Stimulated activated CD4-positive, alpha-beta T cell treated with anti-CD3 and anti-CD28 coated beads, Interleukin-2, amount 100 ng/mL, for 24 hours (primary cell): Measurements from ENCODE around the gene AP1G2.
A peak's percentile ranks its signal among the peaks of the same experiment; 100 is the strongest.

Source experiments
- DNase-seq, 2 donors: peaks; one replicate each; pipeline ENCODE4 v3.0.0-alpha.2; 2020

The AP1G2 gene

DNA sequence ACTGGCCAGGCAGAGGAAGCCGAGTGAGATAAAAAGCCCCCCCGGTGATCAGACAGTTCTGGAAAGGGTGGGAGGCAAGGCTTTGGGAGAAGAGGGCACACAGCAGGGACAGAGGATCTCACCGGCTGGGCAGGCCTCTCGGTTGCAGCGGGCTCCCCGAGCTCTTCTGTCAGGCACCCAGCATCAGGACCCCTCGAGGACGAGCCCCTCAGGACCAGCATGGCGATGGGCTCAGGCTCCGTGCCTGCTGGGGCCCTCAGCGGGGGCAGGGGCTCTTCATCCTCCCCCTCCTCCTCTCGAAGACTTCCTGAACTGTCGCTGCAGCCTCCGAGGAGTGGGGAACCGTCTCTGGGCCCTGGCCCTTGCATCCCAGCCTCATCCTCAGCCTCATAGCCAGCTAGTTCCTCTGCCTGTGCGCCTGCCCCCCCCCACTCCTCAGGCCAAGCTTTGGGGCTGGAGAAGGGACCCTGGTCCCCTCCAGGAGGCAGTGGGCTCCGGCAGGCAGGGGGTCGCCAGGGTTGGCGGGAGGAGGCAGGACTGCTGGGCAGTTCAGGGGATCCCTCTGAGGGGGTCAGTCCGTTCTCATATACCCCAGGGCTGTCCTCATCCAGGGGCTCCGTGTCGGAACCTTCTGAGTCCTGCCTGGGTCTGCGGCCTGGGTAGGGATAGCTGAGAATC lies 3.4 kb upstream of the AP1G2 start:
- no peak for DNase-seq

GRCh38 chr14:23569443-23570151 lies 2.0 kb upstream of the AP1G2 start:
- DNase-seq: no peak

GRCh38 chr14:23568600-23569331 lies 1.2 kb upstream of the AP1G2 start:
- DNase-seq: no peak

DNA sequence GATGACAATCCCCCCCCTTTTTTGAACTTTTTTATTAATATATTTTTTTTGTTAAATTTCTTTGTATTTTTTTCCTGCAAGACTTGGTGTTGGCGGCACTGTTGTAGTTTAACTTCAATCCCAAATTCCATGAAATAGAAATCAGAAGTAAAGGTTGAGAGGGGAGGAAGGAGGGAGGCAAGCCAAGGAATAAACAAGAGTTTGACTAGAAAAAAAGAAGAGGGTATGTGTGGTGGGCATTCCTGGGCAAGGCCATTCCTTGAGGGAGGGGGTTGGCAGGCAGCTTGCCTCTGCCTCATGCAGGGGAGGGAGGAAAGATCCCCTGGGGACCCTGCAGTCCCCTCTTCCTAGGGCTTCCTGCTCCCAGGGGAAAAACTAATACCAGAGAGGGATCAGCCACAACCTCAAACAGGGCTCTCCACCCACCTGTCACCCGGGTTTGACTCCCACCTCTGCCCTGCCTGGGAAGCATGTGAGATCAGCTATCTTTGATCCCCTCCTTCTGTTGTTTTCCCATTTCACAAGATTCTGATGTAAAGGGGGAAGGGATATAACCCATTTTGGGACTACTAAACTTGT lies 519 bp upstream of the AP1G2 start:
- no peak for DNase-seq

DNA sequence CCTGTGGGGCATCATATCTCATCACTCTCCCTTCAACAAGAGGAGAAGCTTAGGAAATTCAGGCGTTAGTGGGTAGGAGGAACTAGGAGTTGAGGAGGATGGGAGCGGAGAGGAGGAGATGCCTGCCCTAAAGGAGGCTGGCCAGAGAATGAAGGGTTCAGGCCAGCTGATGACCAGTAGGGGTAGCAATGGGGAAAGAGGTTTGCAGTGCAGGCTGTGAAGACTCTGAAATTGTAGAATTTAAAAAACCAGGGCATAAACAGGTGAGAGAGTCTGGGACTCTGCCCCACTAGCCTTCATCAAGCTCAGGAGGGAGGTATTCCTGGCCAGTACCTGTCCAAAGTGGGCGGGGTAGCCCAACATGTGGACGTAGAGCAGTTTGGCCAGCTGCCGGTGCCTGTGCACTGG lies 809 bp downstream of the AP1G2 start:
- no peak for DNase-seq

GRCh38 chr14:23566112-23566777 lies 1.3 kb downstream of the AP1G2 start:
- DNase-seq: no peak

DNA sequence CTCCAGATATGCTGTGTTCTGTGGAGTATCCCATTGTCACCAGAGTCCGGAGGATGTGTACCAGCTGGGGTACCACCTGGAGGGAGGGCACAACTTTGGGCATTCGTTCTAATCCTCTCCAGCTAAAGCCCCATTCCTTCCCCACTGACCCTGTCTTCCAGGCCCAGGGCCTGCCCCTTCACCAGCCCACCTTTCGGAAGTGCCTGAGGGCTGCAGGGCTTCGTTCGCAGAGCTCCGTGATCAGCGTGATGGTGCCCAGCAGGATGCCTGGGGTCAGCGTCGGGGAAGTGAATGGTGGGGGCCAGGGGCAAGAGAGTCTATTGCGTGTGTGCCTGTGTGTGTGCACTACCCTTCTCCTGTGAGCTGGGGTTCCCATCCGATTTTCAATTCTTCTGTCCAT lies 2.0 kb downstream of the AP1G2 start:
- no peak for DNase-seq

DNA sequence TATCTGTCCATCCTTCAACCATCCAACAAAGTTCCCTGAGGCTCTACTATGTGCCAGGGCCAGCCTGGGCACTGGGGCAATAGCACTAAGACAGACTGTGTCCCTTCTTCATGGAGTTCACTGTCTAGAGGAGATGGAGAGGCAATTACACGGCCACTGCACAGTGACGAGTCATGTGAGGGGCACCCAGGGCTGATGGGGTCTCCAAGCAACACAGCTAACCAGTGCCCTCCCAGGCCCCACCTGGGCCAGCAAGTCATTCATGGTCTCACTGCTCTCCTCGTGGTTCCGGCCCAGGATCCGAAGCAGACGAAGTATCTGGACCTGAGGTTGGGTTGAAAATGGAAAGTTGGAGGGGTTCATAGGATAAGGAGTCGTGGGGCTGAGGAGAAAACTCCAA lies 2.7 kb downstream of the AP1G2 start:
- no peak for DNase-seq

DNA sequence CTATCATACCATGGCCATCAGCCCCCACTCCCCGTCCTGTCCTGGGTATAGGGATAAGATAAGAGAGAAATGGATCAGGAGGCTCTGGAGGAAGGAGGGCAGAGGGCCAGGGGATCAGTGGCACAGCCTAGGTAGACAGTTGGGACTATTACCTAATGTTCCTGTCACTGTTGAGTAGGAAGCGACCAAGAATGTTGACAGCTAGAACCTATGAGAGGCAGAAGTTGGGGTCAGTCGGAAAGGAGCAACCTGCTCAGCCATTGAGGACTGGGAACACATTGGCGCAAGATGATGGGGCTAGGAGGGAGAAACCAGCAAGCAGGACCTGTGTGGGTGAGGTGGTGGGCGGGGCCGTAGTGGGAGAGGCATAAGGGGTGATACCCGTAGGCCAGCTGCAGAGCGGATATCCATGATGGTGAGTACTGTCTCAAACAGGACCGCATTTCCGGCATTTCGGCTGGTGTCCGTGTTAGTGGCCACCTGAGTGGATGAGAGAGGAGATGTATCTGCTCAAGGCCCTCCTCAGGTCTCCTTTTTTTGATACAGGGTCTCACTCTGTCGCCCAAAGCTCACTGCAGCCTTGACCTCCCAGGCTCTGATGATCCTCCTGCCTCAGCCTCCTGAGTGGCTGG lies 3.3 kb downstream of the AP1G2 start:
- no peak for DNase-seq

- no peak for DNase-seq
Measured at GRCh38 chr14:23563473-23564180, 4.0 kb downstream of the AP1G2 start.

DNA sequence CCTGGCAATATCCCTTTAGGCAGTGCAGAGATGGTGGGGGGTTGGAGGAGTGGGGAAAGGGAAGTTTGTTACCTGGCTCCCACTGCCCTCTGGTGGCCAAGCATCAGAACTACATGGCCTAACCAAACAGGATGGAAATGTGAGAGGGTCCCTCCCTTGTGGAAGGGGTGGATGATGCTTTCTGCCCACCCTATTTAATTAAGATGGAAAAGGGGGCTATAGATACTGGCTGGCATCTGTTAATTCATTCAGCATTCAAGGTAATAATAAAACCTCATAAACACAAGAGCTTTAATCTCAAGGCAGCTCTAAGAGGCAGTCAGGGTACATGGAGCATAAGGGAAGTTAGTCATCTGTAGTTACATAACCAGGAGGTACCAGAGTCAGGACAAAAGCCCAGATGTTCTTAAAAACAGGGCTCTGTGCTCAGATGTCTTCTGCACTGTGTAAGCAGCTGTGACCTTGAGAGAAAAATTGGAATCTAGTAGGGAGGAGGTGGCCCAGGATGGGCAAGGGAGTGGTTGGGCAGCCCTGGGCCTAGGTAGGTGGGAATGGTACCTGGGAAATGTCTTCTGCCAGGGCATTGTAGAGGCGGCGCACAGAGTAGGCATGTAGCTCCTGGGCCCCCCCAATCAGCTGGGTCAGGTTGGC lies 4.6 kb downstream of the AP1G2 start:
- peak; percentile 67 to 70 for DNase-seq

GRCh38 chr14:23561873-23562821 lies 5.4 kb downstream of the AP1G2 start:
- no peak for DNase-seq

DNA sequence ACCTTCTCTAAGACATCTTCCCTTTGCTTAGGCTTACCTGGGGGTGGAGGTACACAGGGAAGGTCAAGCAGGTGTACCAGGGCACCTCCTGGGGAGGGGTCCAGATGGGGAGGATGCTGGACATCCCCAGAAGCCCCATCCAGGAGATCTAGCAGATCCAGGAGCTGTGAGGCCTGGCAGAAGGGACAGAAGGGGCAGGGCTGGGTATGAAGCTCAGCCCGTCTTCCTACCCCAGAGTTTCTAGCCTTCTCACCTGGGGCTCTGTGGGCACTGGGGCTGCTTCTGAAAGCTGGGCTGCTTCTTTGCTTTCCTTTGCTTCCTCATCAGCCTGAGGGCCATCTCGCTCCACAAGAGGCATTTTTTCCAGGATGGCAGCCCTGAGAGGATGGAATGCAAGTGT lies 6.3 kb downstream of the AP1G2 start:
- no peak for DNase-seq

DNA sequence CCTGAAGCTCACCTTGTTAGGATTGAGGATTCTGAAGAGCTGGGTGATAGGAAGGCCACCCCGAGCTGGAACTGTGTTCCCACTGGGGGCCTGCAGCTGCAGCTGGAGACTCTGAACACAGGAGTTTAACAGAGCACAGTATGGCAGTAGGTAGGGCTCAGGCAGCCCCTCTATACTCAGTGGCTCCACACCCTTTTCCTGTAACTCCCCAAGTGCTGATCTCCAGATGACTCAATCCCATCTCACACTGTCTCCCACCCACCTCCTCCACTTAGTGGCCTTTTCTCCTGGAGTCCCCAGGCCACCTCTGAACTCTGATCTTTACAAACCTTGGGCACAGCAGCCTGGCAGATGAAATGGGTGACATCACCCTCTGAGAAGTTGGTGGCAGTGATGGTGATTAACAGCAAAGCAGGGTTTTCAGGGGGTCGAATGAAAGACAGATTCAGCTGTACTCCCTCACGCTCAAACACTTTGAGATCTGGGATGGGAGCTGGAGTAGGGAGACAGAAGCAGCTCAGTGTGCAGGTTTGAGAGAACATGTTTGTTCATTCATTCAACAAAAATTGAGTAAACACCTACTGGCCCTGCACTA lies 7.6 kb downstream of the AP1G2 start:
- no peak for DNase-seq

DNA sequence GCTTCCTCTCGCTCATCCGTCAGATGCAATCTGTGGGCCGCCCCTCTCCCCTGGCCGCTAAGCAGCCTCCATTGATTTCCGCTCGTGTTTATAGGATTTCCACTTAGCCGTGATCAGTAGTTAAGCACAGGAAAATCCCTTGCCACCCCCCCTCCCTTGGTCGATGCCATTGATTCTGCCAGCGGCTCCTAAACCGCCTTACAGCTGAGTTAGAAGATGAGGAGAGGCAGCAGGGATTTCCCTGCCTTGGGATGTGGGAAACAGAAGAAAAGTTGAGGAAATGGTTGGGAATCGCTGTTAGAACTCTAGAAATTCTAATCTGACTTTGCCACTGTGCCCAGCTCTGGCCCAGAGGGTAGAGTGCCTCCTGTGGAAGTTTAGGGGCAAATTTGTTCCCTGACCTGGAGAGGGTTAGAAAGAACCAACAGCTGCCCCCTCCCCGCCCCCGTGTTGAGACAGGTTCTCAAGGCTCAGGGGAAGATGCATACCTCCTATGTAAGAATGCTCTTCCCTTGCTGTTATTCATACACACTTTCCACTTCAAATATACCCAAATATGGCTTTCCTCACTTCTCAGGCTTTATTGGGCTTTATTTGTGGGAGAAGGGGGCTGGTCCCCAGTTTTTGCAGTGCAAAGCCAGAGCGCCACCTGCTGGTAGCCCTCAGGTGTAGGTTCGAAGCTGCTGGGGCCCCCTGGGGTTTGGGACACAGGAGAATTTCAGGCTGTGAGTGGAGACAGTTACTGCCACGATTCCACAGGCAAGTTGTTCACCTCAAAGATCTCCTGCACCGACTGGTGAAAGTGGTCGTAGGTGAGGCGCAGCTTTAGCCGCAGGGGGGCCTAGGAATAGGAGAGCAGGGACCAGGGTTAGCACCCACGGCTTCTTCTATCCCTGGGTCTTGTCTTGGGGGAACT lies 8.3 kb downstream of the AP1G2 start:
- DNase-seq: peak; percentile 78 to 81

GRCh38 chr14:23558346-23559009 lies 9.1 kb downstream of the AP1G2 start:
- no peak for DNase-seq

DNA sequence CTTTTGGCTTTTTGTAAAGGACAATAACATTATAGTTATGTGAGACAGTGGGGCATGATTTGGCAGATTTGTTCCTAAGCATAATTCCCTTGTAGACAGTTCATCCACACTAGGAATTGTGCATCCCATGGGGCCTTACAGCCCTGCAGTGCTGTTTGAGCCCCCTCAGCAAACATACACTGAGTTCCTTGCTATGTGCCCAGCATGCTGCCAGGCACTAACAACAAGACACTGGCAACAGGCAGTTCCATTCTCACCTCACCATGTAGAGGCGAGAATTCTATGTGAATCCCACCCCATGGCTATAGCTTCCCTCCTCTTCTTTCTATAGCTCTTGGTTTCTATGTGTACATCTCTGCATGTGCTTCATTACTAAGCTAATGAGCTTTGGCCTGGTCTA lies 9.6 kb downstream of the AP1G2 start:
- no peak for DNase-seq

GRCh38 chr14:23557521-23557920 lies 10.1 kb downstream of the AP1G2 start:
- no peak for DNase-seq
